ENCODE results near the gene ZNF414.
A peak's percentile ranks its signal among the peaks of the same experiment; 100 is the strongest.

Gene ZNF414

DNA sequence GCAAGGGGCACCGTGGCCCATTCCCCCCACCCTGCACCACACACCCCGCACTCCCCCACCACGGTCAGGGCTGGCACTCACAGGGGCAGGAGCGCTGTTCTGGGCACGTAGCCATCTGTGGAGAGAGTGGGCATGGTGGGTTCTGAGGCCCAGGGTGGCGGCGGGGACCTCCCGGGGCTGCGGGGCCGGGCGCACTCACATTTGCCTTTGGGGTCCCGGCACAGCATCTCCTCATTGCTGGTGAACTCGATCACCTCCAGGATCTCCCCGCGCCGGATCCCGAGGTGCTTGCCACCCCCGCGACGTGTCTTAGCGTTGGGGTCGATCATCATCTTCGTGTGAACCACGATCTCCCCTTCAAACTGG lies 23.6 kb downstream of the ZNF414 start:
- DNase-seq (ENCODE audit: low read depth), result no peak

DNA sequence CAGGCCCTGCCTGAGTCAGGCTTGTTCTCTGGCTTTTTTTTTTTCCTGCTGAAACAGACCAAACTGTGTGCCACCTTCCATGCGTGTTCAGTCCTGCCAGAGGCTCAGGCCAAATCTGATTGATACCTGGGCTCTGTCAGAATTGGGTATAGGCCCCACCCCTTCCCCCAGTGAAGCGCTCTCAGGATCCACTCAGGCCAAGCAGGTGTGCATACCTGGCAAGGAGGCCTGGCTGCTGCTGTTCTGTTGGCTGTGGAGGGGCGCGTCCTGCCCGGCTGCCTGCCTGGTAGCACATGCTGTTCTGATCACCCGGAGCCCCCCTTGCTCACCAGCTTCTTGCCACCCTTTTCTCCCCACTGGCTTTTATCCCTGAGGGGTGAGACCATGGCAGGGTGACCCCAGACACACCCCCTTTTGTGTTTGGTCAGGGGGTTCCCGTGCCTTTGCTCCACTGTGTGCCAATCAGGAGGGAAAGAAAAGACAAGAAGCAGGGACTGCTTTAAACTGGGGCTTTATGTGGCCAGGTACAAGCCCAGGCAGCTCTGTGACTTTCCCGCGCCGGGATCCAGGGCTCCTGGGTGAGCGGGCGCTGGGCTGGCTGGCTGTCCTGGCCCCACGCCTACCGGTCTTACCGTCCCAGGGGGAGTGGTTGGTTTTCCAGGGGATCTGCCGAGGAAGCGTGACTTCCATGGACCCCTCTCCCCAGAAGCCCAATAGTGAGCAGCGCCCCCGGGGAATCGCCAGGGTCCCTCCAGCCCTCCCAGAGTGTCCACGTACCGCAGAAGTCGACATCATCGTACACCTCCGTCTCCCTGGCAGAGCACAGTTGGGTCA lies 24.2 kb downstream of the ZNF414 start:
- peak; percentile 29 for DNase-seq (ENCODE audit: low read depth)

DNA sequence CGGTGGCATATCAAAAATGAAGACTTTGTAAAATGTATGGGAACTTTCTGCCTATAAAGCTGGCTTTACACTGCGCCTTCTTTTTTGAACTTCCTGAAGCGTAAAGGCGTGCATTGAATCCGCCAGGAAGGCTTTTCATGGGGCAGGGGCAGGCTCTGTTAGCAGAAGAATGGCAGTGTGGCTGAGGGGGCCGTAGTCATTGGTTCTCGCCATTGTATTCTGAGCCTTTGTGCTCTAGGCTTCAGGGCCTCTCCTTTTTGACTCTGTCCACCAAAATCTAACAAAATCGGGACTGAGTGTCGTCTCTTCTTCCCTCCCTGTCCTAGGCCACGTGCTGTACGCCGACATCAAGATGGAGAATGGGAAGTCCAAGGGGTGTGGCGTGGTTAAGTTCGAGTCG lies 25.6 kb downstream of the ZNF414 start:
- DNase-seq (ENCODE audit: low read depth), result no peak

DNA sequence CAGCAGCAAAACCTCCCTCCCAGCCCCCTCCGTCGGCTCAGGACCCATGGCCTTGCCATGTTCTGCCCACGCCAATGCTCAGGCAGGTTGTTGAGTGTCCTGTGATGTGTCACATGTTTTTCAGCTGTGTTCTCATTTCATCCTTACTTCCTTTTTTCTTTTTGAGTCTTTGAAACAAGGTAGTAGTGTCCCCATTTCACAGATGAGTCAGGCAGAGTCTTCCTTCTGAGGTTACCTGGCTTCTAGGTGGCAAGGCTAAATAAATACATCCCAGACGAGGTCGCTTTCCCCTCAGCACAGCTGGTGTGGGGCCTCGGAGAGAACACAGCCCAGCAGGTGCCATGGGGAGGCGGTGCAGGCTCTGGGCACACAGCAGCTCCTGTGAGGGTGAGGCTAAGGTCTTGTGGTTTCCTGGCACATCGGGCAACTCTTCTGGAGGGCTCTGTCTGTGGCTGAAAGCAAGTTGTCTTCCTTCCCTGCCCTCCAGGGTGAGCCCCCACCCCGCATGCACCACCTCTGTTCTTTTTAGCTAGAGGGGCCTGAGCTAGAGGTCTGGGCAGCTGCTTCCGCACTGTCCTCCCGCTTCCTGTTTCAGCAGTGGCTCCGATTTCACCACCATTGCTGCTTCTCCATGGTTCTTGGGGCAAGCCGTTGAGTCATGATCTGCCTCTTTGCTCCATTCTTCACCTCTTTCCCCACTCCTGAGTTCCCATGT lies 26.7 kb downstream of the ZNF414 start:
- no peak for DNase-seq (ENCODE audit: low read depth)

DNA sequence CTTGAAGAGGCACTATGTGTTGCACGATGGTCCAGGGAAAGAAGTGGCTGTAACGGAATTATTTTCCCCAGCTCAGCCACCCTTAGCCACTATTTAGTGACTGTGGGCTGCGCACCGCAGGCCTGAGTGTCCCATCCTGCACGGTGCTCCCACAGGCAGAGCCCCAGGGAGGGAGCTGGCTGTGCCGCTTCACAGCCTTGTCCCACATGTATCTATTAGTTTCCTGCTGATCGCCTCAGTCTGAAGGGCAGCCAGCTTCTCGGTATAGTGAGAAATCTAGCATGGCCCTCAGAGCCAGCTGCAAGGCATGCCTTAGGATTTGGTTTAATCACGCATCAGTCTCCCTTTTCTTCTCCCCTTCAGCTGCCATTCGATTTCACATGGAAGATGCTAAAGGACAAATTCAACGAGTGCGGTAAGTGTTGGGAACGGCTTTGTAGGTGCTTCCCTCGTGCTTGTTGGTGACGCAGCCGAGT lies 27.3 kb downstream of the ZNF414 start:
- no peak for DNase-seq (ENCODE audit: low read depth)

DNA sequence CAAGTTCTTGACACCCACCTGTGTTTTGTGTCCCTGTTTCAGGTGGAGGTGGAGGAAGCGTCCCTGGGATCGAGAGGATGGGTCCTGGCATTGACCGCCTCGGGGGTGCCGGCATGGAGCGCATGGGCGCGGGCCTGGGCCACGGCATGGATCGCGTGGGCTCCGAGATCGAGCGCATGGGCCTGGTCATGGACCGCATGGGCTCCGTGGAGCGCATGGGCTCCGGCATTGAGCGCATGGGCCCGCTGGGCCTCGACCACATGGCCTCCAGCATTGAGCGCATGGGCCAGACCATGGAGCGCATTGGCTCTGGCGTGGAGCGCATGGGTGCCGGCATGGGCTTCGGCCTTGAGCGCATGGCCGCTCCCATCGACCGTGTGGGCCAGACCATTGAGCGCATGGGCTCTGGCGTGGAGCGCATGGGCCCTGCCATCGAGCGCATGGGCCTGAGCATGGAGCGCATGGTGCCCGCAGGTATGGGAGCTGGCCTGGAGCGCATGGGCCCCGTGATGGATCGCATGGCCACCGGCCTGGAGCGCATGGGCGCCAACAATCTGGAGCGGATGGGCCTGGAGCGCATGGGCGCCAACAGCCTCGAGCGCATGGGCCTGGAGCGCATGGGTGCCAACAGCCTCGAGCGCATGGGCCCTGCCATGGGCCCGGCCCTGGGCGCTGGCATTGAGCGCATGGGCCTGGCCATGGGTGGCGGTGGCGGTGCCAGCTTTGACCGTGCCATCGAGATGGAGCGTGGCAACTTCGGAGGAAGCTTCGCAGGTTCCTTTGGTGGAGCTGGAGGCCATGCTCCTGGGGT lies 28.2 kb downstream of the ZNF414 start:
- DNase-seq (ENCODE audit: low read depth), result no peak

DNA sequence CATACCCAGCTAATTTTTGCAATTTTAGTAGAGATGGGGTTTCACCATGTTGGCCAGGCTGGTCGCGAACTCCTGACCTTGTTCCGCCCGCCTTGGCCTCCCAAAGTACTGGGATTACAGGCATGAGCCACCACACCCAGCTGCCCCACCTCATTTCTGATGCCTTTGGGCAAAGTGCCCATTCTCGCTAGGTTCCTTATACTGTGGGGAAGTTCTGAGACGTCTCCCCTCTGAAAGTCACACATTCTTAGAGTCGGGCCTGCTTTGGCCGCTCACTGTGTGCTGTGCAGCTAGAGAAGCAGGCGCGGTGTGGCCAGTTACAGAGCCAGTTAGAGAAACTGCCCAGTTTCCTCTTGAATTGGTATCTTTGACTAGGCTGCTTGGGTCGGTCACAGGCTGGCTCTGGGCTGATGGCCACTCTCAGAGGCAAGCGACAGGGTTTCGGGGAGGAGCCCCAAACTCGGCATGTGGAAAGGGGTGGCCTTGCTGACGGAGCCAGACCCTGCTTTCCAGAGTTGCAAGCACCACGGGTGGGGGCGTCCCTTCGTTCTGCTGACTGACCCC lies 29.6 kb downstream of the ZNF414 start:
- DNase-seq (ENCODE audit: low read depth), result no peak

DNA sequence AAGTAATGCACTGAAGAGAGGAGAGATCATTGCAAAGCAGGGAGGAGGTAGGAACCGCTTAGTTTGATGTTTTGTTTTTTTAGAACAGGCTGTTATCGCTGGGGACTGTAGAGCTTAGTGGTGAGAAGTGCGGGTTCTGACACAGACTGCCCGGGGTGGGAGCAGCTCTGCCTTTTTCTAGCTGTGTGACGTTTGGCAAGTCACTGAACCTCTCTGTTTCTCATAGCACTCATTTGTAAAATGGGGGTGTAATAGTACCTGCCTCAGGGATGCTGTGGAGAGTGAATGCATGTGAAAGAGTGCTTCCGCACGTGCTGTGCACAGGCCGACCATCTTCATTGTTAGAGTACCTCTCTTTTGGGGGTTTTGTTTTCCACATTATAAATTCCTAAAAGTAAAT lies 30.8 kb downstream of the ZNF414 start:
- DNase-seq (ENCODE audit: low read depth), result no peak

DNA sequence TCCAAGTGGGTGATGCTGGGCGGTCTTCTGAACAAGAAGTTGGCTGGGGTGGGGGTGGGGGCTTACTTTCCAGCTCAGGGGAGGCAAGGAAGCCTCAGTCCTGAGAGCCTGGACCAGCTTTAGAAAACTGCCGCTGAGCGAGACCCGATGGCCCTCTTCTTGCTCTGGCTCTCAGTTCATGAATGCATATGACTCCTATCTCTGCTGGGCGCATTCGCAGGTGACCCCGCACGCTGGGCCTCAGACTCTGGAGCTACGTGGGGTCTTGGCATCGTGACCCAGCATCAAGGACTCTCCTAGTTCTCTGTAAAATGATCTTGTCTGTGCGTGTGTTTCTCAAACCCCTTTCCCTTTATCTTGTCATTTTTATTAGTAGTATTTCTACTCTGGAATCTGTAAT lies 31.3 kb downstream of the ZNF414 start:
- no peak for DNase-seq (ENCODE audit: low read depth)

DNA sequence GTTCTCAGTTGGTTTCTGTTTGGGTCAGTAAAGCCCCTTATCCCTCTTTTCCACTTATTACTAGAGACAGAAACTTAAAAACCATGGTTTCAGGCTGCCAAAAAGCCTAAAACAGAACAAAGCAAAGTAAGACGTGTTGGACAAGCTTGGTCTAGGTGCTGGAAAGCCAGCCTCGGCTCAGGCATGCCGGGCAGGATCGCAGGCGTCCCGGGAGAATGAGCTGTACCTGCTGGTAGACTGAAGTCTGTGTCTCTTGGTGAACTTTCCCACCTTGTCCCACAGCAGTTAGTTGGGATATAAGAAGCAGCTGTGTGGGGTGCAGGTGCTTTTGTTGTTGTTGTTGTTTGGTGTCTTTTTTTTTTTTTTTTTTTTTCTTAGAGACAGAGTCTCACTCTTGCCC lies 32.4 kb downstream of the ZNF414 start:
- no peak for DNase-seq (ENCODE audit: low read depth)

DNA sequence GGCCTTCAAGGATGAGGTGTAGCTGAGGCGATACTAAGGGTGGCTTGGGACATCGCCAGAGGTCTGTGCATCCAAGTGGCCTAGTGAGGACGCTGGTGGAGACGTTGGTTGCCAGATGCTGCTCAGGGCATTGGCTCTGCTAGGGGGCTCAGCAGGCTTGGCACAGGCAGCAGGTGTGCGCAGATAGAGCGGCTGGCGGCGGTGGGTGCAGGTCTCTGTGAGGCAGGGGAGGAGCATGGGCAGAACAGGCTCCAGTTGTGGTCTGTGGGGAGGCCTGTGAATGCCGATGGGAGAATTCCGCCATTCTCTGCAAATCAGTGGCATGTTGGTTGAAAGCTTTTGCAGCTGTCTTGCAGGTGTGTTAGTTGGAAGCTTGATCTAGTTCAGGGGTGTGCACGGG lies 32.8 kb downstream of the ZNF414 start:
- no peak for DNase-seq (ENCODE audit: low read depth)

DNA sequence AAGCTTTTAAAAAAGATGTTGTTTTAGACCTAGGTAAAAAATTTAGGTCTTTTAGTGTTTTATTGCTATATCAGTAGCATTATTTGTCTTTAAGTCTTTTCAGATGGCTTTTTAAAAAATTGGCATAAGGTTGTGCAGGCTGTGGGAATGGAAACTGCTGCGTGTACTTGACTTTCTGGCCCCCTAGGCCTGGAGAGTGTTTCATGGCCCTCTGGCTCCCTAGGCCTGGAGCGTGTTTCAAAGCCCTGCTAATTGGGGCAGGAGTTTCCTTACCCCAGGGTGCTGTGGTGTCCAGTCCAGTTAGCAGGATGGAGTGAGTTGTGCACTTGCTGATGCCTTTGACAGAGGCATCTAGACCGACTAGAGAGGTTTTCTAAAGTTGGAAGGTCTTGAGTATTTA lies 35.4 kb downstream of the ZNF414 start:
- DNase-seq (ENCODE audit: low read depth), result no peak

DNA sequence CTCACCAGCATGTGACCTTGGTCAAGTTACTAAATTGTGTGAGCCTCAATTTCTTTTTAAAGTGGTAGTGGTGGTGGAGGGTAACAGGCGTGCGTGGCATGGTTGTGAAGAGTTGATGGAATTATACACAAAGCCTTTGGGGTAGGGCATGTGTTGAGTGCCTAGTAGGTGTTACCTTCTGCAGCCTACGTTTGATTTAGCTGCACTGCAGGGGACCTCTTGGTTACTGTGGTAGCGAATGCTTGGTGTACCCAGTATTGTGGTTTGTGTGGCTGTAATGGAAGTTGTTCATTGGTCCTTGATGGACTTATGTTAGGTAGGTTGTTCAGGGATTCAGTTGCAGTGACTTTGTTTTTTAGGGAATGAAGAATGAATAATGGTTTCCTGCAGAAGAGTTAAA lies 36.1 kb downstream of the ZNF414 start:
- no peak for DNase-seq (ENCODE audit: low read depth)

DNA sequence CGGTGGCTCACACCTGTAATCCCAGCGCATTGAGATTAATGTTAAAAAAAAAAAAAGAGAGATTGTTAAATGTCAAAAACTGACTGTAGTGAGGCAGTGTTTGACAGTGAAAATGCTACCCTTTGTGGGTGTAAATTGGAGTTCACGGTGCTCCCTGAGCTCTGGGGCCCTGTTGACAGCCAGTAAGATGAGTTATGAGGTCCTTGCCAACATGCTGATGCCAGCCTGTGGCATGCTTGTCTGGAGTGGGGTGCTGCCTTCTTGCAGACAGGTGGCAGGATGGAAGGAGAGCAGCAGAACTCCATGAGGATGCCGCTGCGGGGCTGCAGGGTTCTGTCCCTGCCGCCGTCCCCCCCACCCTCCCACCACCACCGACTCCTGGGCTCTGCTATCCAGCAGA lies 37.4 kb downstream of the ZNF414 start:
- DNase-seq (ENCODE audit: low read depth), result no peak

DNA sequence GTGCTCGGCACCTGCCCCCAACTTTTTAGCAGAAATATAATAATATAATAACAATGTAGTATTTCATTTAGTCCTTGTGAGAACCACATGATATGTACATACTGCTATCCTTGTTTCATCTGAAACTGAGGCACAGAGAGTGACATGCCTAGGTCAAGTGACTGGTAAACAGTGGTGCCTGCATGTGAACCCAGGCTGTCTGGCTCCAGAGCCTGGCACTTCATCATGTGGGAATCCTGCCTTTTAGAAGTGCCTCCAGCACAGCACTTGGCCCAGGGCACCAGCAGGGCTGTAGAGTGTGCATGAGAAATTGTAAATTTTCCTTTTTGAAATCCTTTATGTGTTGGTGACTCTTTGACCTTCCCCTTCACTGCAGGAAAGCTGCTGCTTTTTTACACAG lies 39.0 kb downstream of the ZNF414 start:
- no peak for DNase-seq (ENCODE audit: low read depth)

DNA sequence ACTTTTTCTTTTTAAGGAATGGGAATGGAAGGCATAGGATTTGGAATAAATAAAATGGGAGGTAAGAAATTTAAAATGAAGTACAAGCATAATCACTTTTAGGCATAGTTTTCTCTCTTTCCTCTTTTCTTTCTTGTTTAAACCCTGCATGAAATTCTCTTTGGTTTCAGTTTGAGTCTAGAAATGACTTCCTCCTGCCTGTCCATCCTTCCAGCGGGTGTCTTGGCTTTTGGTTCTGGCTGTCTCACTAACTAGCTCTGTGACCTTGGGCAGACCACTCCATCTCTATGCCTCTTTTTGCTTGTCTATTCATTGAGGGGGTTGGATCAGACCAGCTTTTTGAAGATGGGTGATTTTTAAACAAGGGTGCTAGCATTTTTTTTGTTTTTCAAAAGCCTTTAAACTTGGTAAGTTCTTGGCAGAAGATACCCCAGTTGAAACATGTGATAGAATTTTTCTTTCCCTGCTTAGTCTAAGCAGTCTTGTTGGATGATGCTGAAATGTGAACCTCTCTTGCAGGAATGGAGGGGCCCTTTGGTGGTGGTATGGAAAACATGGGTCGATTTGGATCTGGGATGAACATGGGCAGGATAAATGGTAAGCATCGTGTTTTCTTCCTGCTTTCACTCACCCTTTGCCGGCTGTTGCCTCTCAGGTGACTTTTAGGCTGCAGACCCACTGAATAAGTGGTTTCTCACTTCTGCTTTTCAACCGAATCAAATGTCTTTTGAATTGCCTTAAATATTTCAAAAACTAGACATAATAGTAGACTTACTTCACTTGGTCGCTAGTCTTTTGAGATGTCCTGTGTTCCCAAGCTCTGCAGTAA lies 40.1 kb downstream of the ZNF414 start:
- no peak for DNase-seq (ENCODE audit: low read depth)

DNA sequence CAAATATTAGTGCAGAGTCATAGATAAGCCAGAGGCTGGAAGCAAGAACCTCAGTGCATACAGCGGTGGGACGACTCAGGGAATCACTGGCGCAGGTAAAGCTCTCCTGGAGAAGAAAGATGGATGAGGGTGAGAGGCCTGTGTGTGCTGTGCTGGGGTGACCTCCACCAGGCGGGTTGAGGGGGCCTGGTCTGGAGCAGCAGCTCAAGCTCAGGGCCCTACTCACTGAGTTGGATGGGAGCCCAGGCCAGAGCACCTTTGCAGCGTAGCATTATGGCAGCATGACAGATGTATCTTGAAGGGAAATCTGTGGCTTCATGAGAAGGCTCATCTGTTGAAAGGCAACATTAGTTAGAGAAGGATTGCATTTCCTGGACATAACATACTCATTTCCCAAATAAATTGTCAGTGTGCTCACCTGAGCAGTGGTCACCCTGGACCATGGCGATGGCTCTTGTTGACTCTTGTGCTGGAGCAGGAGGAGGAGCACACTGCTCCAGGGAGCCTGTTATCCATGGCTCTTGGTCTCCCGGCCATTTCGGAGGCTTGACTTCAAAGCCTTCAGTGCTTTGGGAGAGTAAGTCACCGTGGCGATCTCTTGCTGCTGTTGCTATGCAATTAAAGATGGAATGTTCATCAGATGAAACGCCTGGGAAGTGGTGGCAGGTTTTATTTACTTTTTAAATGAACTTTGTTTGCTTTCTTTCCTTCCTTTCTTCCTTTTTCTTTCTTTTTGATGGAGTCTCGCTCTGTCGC lies 44.2 kb downstream of the ZNF414 start:
- no peak for DNase-seq (ENCODE audit: low read depth)

DNA sequence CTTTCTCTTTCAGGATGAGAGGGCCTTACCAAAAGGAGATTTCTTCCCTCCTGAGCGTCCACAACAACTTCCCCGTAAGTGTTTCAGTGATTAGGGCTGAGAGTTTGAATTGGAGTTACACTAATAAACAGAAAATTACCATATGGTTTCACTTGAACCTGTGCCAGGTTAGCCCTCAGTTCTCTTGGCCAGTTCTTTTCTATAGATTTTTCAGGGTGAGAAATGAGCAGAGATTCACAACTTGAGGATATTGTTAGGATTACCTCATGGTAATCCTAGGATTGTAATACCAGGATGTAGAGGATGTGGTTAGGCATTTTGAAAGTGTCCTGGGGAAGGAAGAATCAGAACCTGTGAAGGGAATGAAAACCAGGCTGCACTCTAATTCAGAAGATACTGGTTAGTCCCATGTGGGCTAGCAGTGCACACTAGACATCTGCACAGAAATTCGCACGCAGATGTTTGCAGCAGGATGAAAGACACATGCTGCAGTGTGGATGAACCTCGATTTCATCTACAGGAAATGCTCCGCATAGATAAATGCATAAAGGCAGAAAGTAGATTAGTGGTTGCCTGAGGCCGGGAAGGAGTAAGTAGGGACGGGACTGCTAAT lies 45.1 kb downstream of the ZNF414 start:
- DNase-seq (ENCODE audit: low read depth), result no peak

DNA sequence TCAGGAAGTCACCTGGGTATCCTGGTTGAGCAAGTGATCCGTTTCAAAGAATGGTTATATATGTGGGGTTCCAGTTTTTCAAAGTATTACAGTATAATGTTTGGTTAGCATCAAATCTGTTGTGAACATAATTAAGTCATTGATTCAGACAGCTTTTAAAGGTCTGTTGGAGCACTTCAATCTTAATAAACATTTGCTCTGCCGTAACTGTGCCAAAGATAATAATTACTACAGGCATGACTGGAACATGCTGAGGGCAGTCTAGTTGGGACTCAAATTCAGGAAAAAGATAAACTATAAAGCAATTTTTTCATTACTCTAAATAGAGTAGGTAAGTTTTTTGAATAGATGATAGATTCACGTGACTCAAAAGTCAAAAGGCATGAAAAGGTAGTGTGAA lies 45.8 kb downstream of the ZNF414 start:
- no peak for DNase-seq (ENCODE audit: low read depth)

DNA sequence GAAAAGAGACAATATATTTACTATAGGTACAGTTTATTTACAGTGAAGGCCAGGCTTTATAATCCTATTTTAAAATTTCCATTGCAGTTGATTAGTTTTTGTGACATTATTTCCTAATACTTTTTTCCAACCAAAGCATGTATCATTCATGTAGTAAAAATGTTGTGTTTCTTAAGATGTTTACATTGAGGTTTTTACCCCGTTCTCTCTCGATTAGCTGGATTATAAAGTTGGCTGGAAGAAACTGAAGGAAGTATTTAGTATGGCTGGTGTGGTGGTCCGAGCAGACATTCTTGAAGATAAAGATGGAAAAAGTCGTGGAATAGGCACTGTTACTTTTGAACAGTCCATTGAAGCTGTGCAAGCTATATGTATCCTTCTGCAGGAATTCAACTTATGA lies 47.9 kb downstream of the ZNF414 start:
- DNase-seq (ENCODE audit: low read depth), result no peak
